Putamen (tissue), 1 donor: Measurements from ENCODE around the gene METTL26.

Experiments
- DNase-seq: peaks from one replicate; pipeline ENCODE4 v3.0.0-alpha.2; 2016; ENCODE audit warnings: low spot score

METTL26 gene

DNA sequence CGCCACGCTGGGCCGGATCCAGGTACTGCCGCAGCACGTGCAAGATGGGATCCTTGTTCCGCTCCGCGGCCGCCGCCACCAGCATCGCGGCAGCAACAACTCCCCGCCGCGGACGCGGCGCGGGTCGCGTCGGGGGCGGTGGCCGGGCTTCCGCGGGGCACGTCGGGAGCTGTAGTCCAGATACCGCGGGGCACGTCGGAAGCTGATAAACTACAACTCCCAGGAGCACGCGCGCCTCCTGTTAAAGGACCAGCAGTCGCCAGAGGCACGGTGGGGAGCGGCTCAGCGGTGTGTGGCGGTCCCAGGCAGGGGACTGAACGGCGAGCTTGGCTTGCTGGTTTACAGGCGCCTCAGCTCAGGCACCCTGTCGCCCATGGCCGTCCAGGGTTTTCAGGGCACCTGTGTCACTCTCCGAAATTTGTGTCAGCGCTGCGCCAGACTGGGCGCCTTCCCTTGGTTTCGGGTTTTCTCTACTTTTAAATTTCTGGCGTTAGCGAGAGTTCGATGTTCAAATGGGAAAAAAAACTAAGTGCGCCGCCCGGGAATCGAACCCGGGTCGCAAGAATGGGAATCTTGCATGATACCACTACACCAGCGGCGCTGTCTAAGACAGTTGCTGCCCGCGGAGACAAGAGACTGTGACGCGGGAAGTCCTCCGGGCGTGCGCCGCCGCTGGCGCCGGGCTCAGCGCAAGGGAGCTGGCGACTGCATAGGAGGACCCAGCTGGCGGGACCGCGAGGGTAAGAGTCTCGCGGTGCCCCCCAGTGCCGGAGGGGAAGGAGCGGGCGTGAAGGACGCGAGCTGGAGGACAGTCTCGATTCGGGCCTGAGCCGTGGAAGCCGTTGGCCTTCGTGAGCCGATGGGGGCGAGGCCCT lies at the start of gene METTL26:
Gene METTL26, minus strand, starts transcription at position 100 of the 875 bp plus-strand sequence. Its CDS starts 15 bp downstream, at position 85.
- peak; percentile 95 for DNase-seq

- no peak for DNase-seq
These were observed 49.0 kb upstream of the METTL26 start for GRCh38 chr16:684961-685696.

GRCh38 chr16:684071-684794 lies 48.1 kb upstream of the METTL26 start, which contains the start of gene JMJD8:
Gene JMJD8, minus strand, starts transcription at chr16:684334. Its CDS starts 15 bp downstream, at chr16:684319.
- peak; percentile 95 for DNase-seq

- DNase-seq = no peak
These were observed 47.4 kb upstream of the METTL26 start for GRCh38 chr16:683396-684070.

DNA sequence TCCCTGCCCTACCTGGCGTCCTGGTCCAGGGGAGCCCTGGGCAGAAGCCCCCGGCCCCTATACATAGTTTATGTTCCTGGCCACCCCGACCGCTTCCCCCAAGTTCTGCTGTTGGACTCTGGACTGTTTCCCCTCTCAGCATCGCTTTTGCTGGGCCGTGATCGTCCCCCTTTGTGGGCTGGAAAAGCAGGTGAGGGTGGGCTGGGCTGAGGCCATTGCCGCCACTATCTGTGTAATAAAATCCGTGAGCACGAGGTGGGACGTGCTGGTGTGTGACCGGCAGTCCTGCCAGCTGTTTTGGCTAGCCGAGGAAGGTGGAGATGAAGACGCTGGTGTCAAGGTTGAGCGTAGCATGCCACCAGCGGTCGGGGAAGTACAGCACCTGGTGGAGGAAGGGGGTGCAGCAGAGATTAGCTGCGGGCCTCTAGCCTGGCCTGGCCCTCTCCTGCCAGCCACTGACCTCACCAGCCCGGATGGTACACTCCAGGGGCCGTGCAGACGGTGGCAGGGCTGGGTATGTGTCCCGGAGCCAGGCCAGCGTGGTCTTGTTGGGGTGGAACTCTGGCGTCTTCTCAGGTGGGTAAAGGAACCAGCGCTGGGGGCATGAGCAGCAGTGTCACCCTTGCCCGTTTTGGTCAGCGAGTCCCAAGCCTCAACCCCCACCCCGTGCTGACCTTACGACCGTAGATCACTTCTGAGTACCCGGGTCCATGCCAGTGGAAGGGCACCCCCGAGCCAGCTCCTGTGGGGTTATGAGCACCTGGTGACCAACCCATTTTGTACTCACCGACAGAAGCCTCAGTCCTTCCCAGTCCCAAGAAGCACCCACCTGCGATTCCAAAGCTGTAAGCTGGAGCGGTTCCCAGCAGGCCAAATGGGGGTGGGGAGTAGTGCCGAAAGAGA lies 46.6 kb upstream of the METTL26 start:
- no peak for DNase-seq

- DNase-seq = no peak
These were observed 45.8 kb upstream of the METTL26 start for GRCh38 chr16:681746-682427.

DNA sequence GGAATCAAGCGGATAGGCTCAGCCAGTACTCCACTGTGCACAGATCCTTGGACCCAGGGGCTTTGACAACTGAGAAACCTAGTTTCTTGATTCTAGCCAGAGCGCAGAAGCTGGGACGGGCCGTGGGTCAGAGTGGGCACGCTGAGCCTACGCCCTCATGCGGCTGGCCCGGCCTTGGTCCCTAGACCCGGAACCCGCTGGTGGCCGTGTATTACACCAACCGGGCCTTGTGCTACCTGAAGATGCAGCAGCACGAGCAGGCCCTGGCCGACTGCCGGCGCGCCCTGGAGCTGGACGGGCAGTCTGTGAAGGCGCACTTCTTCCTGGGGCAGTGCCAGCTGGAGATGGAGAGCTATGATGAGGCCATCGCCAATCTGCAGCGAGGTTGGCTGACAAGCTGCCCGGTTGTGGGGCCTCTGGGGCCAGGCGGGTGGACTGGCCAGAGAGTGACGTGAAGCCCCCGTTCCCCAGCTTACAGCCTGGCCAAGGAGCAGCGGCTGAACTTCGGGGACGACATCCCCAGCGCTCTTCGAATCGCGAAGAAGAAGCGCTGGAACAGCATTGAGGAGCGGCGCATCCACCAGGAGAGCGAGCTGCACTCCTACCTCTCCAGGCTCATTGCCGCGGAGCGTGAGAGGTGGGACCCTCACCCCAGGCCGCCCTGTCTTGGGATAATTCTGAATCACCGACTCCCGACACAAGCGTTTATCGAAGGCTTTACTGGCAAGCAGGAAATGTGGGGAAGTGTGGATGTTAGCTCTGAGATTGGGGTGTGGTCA lies 45.1 kb upstream of the METTL26 start:
- DNase-seq = no peak

DNA sequence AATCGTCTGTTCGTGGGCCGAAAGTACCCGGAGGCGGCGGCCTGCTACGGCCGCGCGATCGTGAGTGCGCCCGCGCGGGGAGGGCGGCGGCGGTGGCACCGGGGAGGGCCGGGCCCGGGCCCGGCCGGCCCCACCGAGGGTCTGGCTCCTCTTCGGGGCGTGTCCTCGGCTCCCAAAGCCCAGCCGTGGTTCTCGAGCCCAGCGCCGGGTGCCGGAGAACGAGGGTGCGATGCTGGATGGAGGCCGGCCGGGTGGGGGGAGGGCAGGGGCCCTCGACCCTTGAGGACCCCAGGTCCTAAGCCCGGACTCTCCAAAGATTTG lies 44.5 kb upstream of the METTL26 start:
- no peak for DNase-seq

DNA sequence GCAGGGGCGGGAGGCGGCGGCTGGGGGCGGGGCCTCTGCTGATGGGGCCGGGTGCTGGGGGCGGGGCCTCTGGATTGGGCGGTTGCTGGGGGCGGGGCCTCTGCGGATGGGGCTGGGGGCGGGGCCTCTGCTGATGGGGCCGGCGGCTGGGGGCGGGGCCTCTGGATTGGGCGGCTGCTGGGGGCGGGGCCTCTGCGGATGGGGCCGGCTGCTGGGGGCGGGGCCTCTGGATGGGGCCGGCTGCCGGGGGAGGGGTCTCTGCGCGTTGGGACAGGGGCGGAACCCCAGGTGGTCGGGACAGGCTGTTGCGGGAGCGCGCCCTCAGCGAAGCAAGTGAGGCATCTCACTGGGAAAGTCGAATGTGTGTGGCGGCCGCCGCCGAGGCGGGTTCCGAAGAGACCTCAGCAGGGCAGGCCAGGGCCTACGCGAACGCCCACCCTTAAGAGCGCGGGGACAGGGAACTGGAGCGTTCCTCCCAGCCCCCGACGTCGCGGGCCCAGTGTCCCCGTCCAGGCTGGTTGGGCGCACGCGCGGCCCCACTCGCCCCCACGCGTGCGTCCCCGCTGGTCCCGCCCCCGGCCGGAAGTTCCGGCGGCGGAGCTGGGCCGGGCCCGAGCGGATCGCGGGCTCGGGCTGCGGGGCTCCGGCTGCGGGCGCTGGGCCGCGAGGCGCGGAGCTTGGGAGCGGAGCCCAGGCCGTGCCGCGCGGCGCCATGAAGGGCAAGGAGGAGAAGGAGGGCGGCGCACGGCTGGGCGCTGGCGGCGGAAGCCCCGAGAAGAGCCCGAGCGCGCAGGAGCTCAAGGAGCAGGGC lies 43.9 kb upstream of the METTL26 start, which contains the start of gene STUB1:
Gene STUB1, plus strand, starts transcription at position 597 of the 811 bp plus-strand sequence. Its CDS starts 116 bp downstream, at position 713.
- peak; percentile 87 for DNase-seq

DNA sequence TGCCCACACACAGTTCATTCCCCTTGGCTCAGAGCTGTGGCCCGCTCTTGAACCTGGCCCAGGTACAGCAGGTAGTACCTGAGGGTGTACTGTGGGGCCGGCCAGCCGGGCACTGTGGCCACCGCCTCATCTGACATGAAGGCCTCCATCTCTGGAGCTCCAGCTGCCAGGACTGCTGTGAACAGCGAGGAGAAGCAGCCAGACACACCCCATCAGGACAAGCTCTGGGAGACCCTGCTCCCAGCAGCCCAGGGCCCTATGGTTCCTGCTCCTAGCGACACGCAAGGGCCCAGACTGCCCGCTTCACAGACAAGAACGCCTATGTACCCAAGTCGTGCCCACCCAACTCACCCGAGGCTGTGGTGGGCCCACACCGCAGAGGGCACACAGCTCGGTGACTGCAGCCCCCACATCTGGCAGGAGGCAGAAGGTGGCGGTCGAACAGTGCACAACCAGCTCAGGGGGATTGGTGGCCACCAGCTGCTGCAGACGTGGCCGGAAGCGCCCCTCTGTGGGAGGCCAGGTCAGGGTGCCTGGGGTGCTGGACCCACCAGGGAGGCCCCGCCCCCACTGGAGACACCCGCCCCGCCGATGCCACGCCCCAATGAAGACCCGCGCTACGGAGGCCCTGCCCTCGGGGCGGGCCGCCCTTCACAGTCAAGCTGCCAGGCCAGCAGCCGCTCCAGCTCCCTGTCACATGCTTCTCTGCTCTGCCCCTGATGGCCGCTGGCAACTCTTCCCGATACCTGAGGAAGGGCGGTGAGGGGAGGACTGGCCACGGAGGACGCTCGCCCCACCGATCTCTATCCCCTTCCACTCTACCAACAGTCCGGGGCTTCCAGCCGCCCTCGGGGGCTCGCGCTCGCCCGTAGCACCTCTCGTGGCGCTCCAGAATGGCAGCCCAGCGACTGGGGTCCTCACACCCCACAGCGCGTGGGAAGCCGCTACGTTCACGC lies 43.0 kb upstream of the METTL26 start:
- DNase-seq = peak; percentile 58

DNA sequence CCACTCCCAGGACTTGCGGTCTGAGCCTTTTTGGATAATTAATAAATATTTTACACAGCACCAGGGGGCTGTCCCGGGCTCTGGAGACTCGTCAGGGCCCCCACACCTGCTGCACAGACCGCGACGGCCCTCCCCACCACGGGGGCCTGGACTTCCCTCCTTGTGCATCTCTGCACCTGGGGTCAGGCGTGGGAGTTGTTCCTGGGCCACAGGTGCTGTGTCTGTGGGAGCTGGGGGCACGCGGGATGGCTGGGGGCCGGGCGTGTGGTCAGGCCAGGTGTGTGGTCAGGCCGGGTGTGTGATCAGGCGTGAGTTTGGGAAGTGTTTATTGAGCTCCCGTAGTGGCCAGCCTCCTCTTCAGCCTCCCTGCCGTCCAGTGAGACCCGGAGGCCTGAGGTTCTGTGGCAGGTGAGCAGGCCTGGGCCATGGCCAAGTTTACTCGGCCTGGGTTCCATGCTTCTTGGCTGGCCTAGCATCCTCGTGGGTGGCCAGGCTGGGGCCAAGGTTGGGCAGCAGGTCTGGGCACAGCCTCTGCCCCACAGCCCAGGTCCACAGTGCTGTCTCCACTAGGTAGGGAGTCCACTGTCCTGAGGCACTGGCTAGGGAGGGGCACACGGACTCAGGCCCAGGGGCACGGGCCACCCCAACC lies 42.2 kb upstream of the METTL26 start:
- no peak for DNase-seq

GRCh38 chr16:677316-678190 lies 41.4 kb upstream of the METTL26 start:
- no peak for DNase-seq

- no peak for DNase-seq
These were observed 40.8 kb upstream of the METTL26 start for GRCh38 chr16:676913-677312.

- DNase-seq = no peak
These were observed 40.4 kb upstream of the METTL26 start for GRCh38 chr16:676565-676902.

DNA sequence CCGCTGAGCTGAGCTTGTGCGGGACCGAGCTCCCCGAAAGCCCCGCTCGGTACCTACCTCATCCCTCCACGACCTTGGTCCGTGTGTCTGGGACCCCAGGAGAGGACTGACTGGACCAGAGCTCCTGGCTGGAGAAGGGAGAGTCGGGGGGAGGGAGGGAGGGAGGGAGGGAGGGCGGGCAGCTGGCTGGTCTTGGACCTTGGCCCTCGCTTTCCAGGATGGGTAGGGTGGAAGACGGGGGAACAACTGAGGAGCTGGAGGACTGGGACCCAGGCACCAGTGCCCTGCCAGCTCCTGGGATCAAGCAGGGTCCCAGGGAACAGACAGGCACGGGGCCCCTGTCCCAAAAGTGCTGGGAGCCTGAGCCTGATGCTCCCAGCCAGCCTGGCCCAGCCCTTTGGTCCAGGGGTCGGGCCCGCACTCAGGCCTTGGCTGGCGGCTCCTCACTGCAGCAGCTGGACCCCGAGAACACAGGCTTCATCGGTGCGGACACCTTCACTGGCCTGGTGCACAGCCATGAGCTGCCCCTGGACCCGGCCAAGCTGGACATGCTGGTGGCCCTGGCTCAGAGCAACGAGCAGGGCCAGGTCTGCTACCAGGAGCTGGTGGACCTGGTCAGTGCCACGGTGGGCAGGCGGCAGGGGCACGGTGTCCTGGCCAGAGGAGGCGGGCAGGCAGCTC lies 39.9 kb upstream of the METTL26 start:
- no peak for DNase-seq
